ENCODE measurements around the gene ACSM2A.
"Not testable (repeated sequence)": the region's sequence is repeated elsewhere in the genome, so short reads cannot be mapped to it uniquely, and the experiment has no call there.

DNA sequence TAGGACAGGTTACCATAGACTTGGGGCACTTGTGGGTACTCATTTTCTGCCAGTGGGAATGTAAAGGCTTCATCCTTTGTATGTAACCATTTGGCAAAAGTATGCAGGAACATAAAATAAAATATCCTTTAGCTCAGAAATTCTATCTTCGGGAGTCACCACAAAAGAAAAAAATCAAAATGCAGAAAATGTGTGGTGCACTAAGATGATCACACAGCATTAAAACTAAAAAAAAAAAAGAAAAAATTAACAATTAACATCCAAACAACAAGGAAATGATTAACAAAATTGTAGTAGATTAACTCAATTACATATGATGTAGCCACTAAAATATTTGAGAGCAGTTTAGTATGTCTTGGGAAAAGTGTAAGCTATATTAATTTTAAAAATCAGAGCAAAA lies 10.6 kb upstream of the ACSM2A start:
- TF ChIP-seq TAF1 (IDR thresholded peaks at IDR 0.05; ENCODE audit: borderline replicate concordance, low read depth, low read length); TARDBP (IDR thresholded peaks at IDR 0.05; ENCODE audit: borderline replicate concordance); CEBPB (IDR thresholded peaks at IDR 0.05; ENCODE audit: borderline replicate concordance in 1 of 2, low read depth in 2 of 2, low read length in 2 of 2); POLR2AphosphoS5 (IDR thresholded peaks at IDR 0.05; ENCODE audit: low read length); RAD51 (IDR thresholded peaks at IDR 0.05); ZZZ3 (IDR thresholded peaks at IDR 0.05; ENCODE audit: control insufficient read depth, insufficient read length, low read depth); MEF2A (IDR thresholded peaks at IDR 0.05; ENCODE audit: insufficient read depth, low read depth, low read length): not testable (repeated sequence)
- TF ChIP-seq, protein P1, sequence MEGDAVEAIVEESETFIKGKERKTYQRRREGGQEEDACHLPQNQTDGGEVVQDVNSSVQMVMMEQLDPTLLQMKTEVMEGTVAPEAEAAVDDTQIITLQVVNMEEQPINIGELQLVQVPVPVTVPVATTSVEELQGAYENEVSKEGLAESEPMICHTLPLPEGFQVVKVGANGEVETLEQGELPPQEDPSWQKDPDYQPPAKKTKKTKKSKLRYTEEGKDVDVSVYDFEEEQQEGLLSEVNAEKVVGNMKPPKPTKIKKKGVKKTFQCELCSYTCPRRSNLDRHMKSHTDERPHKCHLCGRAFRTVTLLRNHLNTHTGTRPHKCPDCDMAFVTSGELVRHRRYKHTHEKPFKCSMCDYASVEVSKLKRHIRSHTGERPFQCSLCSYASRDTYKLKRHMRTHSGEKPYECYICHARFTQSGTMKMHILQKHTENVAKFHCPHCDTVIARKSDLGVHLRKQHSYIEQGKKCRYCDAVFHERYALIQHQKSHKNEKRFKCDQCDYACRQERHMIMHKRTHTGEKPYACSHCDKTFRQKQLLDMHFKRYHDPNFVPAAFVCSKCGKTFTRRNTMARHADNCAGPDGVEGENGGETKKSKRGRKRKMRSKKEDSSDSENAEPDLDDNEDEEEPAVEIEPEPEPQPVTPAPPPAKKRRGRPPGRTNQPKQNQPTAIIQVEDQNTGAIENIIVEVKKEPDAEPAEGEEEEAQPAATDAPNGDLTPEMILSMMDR (IDR thresholded peaks at IDR 0.05 in 2 of 3, conservative IDR thresholded peaks at IDR 0.05 in 1 of 3; ENCODE audit: control insufficient read depth in 2 of 3, extremely low read depth in 1 of 3, insufficient read depth in 1 of 3, low read depth in 3 of 3, low read length in 3 of 3): not testable (repeated sequence)
- TF ChIP-seq, protein P2, sequence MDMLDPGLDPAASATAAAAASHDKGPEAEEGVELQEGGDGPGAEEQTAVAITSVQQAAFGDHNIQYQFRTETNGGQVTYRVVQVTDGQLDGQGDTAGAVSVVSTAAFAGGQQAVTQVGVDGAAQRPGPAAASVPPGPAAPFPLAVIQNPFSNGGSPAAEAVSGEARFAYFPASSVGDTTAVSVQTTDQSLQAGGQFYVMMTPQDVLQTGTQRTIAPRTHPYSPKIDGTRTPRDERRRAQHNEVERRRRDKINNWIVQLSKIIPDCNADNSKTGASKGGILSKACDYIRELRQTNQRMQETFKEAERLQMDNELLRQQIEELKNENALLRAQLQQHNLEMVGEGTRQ (IDR thresholded peaks at IDR 0.05; ENCODE audit: borderline replicate concordance, low read depth, low read length): not testable (repeated sequence)
- TF ChIP-seq, protein P3, sequence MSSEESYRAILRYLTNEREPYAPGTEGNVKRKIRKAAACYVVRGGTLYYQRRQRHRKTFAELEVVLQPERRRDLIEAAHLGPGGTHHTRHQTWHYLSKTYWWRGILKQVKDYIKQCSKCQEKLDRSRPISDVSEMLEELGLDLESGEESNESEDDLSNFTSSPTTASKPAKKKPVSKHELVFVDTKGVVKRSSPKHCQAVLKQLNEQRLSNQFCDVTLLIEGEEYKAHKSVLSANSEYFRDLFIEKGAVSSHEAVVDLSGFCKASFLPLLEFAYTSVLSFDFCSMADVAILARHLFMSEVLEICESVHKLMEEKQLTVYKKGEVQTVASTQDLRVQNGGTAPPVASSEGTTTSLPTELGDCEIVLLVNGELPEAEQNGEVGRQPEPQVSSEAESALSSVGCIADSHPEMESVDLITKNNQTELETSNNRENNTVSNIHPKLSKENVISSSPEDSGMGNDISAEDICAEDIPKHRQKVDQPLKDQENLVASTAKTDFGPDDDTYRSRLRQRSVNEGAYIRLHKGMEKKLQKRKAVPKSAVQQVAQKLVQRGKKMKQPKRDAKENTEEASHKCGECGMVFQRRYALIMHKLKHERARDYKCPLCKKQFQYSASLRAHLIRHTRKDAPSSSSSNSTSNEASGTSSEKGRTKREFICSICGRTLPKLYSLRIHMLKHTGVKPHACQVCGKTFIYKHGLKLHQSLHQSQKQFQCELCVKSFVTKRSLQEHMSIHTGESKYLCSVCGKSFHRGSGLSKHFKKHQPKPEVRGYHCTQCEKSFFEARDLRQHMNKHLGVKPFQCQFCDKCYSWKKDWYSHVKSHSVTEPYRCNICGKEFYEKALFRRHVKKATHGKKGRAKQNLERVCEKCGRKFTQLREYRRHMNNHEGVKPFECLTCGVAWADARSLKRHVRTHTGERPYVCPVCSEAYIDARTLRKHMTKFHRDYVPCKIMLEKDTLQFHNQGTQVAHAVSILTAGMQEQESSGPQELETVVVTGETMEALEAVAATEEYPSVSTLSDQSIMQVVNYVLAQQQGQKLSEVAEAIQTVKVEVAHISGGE (CRISPR knock-in tag; IDR thresholded peaks at IDR 0.05): not testable (repeated sequence)

Data from GM12878 (cell line).